SK-N-SH treated with all-trans-retinoic acid at 6 μM for 48 hours (cell line): Measurements from ENCODE around the gene ARHGEF33.

Source experiments
- ATAC-seq: fragments of 200-7000 bp; cut with Tn5 transposase; 3 replicates; pipeline ENCODE4 v1.9.1; 2020; ENCODE audit warnings: mild to moderate bottlenecking, moderate library complexity
- ARNTL ChIP-seq: fragments of 450-650 bp; formaldehyde crosslinking; IDR thresholded peaks from 2 replicates; pipeline ENCODE4 v1.5.0; 2020; ENCODE audit warnings: low read depth, mild to moderate bottlenecking, moderate library complexity, borderline replicate concordance
- BACH2 ChIP-seq: fragments of 250-450 bp; sonication (Bioruptor Pico); IDR thresholded peaks from 2 replicates; pipeline ENCODE4 v1.9.0; 2021; ENCODE audit warnings: mild to moderate bottlenecking, borderline replicate concordance
- CSDC2 ChIP-seq: fragments of 250-450 bp; sonication (Bioruptor Pico); IDR thresholded peaks from 2 replicates; pipeline ENCODE4 v1.5.0; 2020; ENCODE audit warnings: mild to moderate bottlenecking, moderate library complexity
- ESRRG ChIP-seq: fragments of 250-450 bp; sonication (Bioruptor Pico); IDR thresholded peaks from 2 replicates; pipeline ENCODE4 v1.6.1; 2021; ENCODE audit warnings: mild to moderate bottlenecking
- GLIS3 ChIP-seq: fragments of 250-450 bp; sonication (Bioruptor Pico); IDR thresholded peaks from 2 replicates; pipeline ENCODE4 v1.5.0; 2020; ENCODE audit warnings: mild to moderate bottlenecking, moderate library complexity
- ISL1 ChIP-seq: fragments of 250-450 bp; sonication (Bioruptor Pico); IDR thresholded peaks from 2 replicates; pipeline ENCODE4 v2.1.2; 2022; ENCODE audit warnings: mild to moderate bottlenecking, moderate library complexity
- OSR1 ChIP-seq: fragments of 250-450 bp; sonication (Bioruptor Pico); IDR thresholded peaks from 2 replicates; pipeline ENCODE4 v1.8.0; 2022; ENCODE audit warnings: moderate library complexity, mild to moderate bottlenecking, inconsistent platforms
- PPARA ChIP-seq: fragments of 250-450 bp; sonication (Bioruptor Pico); IDR thresholded peaks from 2 replicates; pipeline ENCODE4 v1.5.0; 2020; ENCODE audit warnings: mild to moderate bottlenecking, borderline replicate concordance
- SNAI2 ChIP-seq: fragments of 250-450 bp; sonication (Bioruptor Pico); IDR thresholded peaks from 2 replicates; pipeline ENCODE4 v1.5.0; 2020; ENCODE audit warnings: mild to moderate bottlenecking, moderate library complexity
- TCF4 ChIP-seq: fragments of 250-450 bp; sonication (Bioruptor Pico); IDR thresholded peaks from 2 replicates; pipeline ENCODE4 v1.8.0; 2021; ENCODE audit warnings: mild to moderate bottlenecking, moderate library complexity, borderline replicate concordance
- TOX ChIP-seq: fragments of 250-450 bp; sonication (Bioruptor Pico); IDR thresholded peaks from 2 replicates; pipeline ENCODE4 v1.8.0; 2021; ENCODE audit warnings: mild to moderate bottlenecking, moderate library complexity, borderline replicate concordance
- ZC3H10 ChIP-seq: fragments of 250-450 bp; sonication (Bioruptor Pico); IDR thresholded peaks from 2 replicates; pipeline ENCODE4 v1.5.1; 2021; ENCODE audit warnings: mild to moderate bottlenecking, moderate library complexity
- ZFP3 ChIP-seq: fragments of 250-450 bp; sonication (Bioruptor Pico); IDR thresholded peaks from 2 replicates; pipeline ENCODE4 v1.5.0; 2020; ENCODE audit warnings: mild to moderate bottlenecking, moderate library complexity
- ZFP30 ChIP-seq: fragments of 450-650 bp; formaldehyde crosslinking; IDR thresholded peaks from 2 replicates; pipeline ENCODE4 v1.5.0; 2022; ENCODE audit warnings: mild to moderate bottlenecking, moderate library complexity
- ZNF565 ChIP-seq: fragments of 450-650 bp; formaldehyde crosslinking; conservative IDR thresholded peaks from 2 replicates; pipeline ENCODE4 v1.5.0; 2020; ENCODE audit warnings: low read depth, mild to moderate bottlenecking, moderate library complexity
- ZNF70 ChIP-seq: fragments of 450-650 bp; formaldehyde crosslinking; IDR thresholded peaks from 2 replicates; pipeline ENCODE4 v1.5.0; 2020; ENCODE audit warnings: mild to moderate bottlenecking, moderate library complexity
- ZNF8 ChIP-seq: fragments of 450-650 bp; formaldehyde crosslinking; IDR thresholded peaks from 2 replicates; pipeline ENCODE4 v1.5.0; 2020; ENCODE audit warnings: mild to moderate bottlenecking, moderate library complexity
- TF ChIP-seq, protein P1 (sequence below): fragments of 250-450 bp; sonication (Bioruptor Pico); IDR thresholded peaks from 2 replicates; pipeline ENCODE4 v1.5.1; 2021; ENCODE audit warnings: mild to moderate bottlenecking, moderate library complexity
- TF ChIP-seq, protein P2 (sequence below): fragments of 250-450 bp; sonication (Bioruptor Pico); IDR thresholded peaks from 2 replicates; pipeline ENCODE4 v1.5.1; 2020; ENCODE audit warnings: low read depth, mild to moderate bottlenecking, moderate library complexity
- TF ChIP-seq, protein P3 (sequence below): fragments of 250-450 bp; sonication (Bioruptor Pico); IDR thresholded peaks from 2 replicates; pipeline ENCODE4 v1.8.0; 2021; ENCODE audit warnings: low read depth, mild to moderate bottlenecking, moderate library complexity, borderline replicate concordance

Gene ARHGEF33

DNA sequence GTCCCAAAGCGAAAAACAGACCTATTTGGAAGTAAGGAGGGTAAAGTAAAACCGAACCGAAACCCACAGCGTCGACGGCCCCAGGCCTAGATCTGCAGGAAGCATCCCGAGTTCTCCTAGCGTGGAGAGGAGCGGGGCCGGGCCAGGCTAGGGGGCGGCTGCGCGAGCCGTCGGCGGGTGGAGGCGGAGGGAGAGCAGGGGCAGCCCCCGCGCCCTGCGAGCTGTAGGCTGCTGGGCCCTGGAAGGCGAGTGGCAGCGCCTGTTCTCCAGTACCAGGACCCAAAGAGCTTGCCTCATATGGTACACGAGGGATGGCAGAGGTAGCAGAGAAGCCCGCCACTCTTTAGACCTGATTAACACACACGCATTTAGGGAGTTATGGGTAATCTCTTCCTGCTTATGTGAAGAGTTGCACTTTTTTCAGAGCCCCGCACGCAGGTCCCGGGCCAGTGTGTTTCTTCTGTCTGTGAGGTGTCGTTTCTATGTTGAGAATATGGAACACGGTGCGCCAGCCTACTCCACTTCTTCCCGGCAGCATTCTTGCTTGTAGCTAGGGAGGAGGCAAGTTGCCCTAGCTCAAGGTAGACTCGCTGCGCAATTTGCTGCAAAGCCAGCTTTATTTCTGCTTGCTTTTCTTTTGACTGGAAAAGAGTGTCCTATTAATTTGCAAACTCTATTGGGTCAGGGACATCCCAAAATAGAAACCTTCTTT lies 71.1 kb downstream of the ARHGEF33 start:
- no peak; the same call in 2 of the 3 replicates for ATAC-seq
- TF ChIP-seq GLIS3 (CRISPR knock-in tag): no peak

DNA sequence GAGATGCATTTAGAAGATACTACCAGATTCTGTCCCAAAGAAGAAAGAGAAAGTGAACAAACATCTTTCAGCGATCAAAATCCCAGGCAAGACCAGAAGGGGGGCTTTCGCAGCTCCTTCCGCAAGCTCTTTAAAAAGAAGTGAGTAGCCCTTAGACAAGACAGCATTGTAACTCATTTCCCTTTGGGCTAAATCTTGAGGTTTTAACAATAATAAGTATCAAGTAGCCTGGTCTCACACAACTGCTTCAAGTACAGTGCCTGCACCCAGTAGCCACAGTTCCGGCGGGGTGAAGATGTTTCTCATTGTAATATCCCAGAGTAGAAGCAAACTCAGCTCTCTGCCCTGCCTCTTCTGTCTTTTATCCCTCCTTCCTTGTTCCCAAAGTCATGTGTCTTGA lies 76.3 kb downstream of the ARHGEF33 start:
- ATAC-seq: no peak
- TF ChIP-seq OSR1 (CRISPR knock-in tag): no peak
- no peak for TF ChIP-seq BACH2 (CRISPR knock-in tag)
- no peak for TF ChIP-seq ZNF8
- TF ChIP-seq, protein P1, sequence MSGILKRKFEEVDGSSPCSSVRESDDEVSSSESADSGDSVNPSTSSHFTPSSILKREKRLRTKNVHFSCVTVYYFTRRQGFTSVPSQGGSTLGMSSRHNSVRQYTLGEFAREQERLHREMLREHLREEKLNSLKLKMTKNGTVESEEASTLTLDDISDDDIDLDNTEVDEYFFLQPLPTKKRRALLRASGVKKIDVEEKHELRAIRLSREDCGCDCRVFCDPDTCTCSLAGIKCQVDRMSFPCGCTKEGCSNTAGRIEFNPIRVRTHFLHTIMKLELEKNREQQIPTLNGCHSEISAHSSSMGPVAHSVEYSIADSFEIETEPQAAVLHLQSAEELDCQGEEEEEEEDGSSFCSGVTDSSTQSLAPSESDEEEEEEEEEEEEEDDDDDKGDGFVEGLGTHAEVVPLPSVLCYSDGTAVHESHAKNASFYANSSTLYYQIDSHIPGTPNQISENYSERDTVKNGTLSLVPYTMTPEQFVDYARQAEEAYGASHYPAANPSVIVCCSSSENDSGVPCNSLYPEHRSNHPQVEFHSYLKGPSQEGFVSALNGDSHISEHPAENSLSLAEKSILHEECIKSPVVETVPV (CRISPR knock-in tag): no peak
- TF ChIP-seq ISL1 (CRISPR knock-in tag): no peak
- no peak for TF ChIP-seq ZC3H10
- TF ChIP-seq, protein P2, sequence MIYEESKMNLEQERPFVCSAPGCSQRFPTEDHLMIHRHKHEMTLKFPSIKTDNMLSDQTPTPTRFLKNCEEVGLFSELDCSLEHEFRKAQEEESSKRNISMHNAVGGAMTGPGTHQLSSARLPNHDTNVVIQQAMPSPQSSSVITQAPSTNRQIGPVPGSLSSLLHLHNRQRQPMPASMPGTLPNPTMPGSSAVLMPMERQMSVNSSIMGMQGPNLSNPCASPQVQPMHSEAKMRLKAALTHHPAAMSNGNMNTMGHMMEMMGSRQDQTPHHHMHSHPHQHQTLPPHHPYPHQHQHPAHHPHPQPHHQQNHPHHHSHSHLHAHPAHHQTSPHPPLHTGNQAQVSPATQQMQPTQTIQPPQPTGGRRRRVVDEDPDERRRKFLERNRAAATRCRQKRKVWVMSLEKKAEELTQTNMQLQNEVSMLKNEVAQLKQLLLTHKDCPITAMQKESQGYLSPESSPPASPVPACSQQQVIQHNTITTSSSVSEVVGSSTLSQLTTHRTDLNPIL (CRISPR knock-in tag): no peak
- no peak for TF ChIP-seq SNAI2
- TF ChIP-seq ZNF565 (CRISPR knock-in tag): no peak
- TF ChIP-seq TCF4 (CRISPR knock-in tag): no peak
- no peak for TF ChIP-seq ZFP30
- TF ChIP-seq CSDC2: no peak
- TF ChIP-seq ARNTL (CRISPR knock-in tag): no peak

DNA sequence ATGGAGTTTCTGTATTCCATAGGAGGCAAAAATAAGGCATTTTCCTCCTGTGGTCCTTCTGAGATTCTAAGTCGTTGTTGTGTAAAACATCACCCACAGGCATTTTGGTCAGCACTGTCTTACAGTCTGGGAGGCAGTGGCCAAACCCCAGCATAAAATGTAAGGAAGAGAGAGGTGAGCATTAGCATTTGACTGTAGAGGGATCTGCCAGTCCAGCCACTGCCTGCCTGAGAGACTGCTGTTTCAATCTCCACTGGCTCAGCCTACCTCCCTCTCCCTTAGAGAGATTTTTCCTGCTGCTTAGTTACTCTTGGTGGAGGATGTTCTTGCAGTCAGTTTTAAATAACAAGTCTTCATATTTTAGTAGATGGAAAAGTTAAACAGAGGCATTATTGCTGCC lies 77.0 kb downstream of the ARHGEF33 start:
- no peak for TF ChIP-seq CSDC2
- TF ChIP-seq GLIS3 (CRISPR knock-in tag): no peak
- TF ChIP-seq ZNF565 (CRISPR knock-in tag): no peak
- TF ChIP-seq, protein P2 (CRISPR knock-in tag): no peak
- TF ChIP-seq ZC3H10: no peak
- TF ChIP-seq TCF4 (CRISPR knock-in tag): no peak
- TF ChIP-seq, protein P1 (CRISPR knock-in tag): no peak
- TF ChIP-seq, all 23 proteins: peak for 0
- peak; percentile 34; the same call in 1 of the 3 replicates for ATAC-seq

DNA sequence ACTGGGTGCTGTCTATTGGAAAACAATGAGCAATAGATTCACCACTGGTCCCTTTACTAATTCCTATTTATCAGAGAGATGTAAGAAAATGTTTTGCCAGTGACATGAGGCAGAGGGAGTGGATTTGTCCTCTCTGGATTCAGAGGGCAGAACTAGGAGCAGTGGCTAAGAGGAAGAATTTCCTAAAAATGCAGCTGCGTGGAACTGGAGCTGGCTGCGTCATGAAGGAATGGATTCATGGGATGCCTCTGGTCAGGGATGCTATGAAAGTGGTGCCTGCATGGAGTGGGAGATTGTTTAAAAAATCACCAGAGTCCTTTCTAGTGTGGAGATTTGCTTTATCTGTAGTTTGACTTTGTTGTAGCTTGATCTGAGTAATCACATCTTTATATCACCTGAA lies 78.3 kb downstream of the ARHGEF33 start:
- no peak for ATAC-seq
- TF ChIP-seq ESRRG: no peak
- no peak for TF ChIP-seq ZFP3
- no peak for TF ChIP-seq GLIS3 (CRISPR knock-in tag)
- no peak for TF ChIP-seq ARNTL (CRISPR knock-in tag)
- no peak for TF ChIP-seq SNAI2
- TF ChIP-seq ZNF8: no peak
- no peak for TF ChIP-seq ZNF70 (CRISPR knock-in tag)
- no peak for TF ChIP-seq ZNF565 (CRISPR knock-in tag)
- no peak for TF ChIP-seq ISL1 (CRISPR knock-in tag)
- TF ChIP-seq, protein P3, sequence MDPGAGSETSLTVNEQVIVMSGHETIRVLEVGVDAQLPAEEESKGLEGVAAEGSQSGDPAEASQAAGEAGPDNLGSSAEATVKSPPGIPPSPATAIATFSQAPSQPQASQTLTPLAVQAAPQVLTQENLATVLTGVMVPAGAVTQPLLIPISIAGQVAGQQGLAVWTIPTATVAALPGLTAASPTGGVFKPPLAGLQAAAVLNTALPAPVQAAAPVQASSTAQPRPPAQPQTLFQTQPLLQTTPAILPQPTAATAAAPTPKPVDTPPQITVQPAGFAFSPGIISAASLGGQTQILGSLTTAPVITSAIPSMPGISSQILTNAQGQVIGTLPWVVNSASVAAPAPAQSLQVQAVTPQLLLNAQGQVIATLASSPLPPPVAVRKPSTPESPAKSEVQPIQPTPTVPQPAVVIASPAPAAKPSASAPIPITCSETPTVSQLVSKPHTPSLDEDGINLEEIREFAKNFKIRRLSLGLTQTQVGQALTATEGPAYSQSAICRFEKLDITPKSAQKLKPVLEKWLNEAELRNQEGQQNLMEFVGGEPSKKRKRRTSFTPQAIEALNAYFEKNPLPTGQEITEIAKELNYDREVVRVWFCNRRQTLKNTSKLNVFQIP (CRISPR knock-in tag): no peak
- TF ChIP-seq TOX (CRISPR knock-in tag): no peak
- no peak for TF ChIP-seq TCF4 (CRISPR knock-in tag)
- TF ChIP-seq, protein P1 (CRISPR knock-in tag): no peak
- no peak for TF ChIP-seq OSR1 (CRISPR knock-in tag)
- TF ChIP-seq PPARA (CRISPR knock-in tag): no peak
- TF ChIP-seq, protein P2 (CRISPR knock-in tag): no peak
- TF ChIP-seq ZC3H10: no peak
- no peak for TF ChIP-seq ZFP30
